Measurements from ENCODE around the gene BAK1.
"Not testable (repeated sequence)": the region's sequence is repeated elsewhere in the genome, so short reads cannot be mapped to it uniquely, and the experiment has no call there.

DNA sequence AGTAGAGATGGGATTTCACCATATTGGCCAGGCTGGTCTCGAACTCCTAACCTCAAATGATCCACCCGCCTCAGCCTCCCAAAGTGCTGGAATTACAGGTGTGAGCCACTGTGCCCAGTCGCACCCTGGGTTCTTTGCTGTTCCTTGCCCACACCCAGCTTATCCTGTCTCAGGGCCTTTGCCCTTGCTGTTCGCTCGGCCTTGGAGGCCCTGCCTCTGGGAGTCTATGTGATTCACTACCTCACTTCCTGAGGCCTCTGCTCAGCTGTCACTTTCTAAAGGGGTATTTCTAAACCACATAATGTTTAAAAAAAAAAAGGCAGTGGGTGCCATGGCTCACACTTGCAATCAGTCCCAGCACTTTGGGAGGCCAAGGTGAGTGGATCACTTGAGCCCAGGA is 16.8 kb upstream of the BAK1 start:
- TF ChIP-seq, protein P1, sequence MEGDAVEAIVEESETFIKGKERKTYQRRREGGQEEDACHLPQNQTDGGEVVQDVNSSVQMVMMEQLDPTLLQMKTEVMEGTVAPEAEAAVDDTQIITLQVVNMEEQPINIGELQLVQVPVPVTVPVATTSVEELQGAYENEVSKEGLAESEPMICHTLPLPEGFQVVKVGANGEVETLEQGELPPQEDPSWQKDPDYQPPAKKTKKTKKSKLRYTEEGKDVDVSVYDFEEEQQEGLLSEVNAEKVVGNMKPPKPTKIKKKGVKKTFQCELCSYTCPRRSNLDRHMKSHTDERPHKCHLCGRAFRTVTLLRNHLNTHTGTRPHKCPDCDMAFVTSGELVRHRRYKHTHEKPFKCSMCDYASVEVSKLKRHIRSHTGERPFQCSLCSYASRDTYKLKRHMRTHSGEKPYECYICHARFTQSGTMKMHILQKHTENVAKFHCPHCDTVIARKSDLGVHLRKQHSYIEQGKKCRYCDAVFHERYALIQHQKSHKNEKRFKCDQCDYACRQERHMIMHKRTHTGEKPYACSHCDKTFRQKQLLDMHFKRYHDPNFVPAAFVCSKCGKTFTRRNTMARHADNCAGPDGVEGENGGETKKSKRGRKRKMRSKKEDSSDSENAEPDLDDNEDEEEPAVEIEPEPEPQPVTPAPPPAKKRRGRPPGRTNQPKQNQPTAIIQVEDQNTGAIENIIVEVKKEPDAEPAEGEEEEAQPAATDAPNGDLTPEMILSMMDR (conservative IDR thresholded peaks at IDR 0.05; ENCODE audit: low read depth, low read length), result not testable (repeated sequence)
- TF ChIP-seq POLR2A (IDR thresholded peaks at IDR 0.05; ENCODE audit: low read depth, low read length); CHD1 (IDR thresholded peaks at IDR 0.05; ENCODE audit: low read depth, low read length); MXI1 (IDR thresholded peaks at IDR 0.05; ENCODE audit: borderline replicate concordance, low read depth, low read length); SMC3 (IDR thresholded peaks at IDR 0.05; ENCODE audit: low read depth, low read length); RAD21 (IDR thresholded peaks at IDR 0.05; ENCODE audit: low read length): not testable (repeated sequence)
